Uterus (tissue), 2 donors: ENCODE data around the gene ADM2.

Experiments
- CTCF ChIP-seq, 4 experiments: fragments of 200-600 bp in 2 of 4; fragments of 450-650 bp in 2 of 4; sonication (generic) in 2 of 4; IDR thresholded peaks; one replicate each; pipeline ENCODE4 v1.5.1; 2016 to 2019; ENCODE audit warnings: antibody characterized with exemption in 4 of 4, mild to moderate bottlenecking in 2 of 4, moderate library complexity in 1 of 4
- POLR2A ChIP-seq, 2 donors: fragments of 450-650 bp; IDR thresholded peaks; one replicate each; pipeline ENCODE4 v1.6.1; 2016; ENCODE audit warnings: antibody characterized with exemption in 2 of 2, mild to moderate bottlenecking in 1 of 2, moderate library complexity in 1 of 2

GRCh38 chr22:50524676-50525103, 43.3 kb downstream of the ADM2 start:
- TF ChIP-seq POLR2A (IDR thresholded peaks at IDR 0.05): no peak
- no peak for TF ChIP-seq CTCF (IDR thresholded peaks at IDR 0.05)
